Neural cell (in vitro differentiated cells): ENCODE data around the gene PCOLCE2.

ENCODE experiments used
- EP300 ChIP-seq: fragments of 450-650 bp; conservative IDR thresholded peaks from 2 replicates; pipeline ENCODE4 v1.6.1; 2014; ENCODE audit warnings: antibody characterized with exemption, mild to moderate bottlenecking, moderate library complexity; ENCODE audit not compliant: poor library complexity, severe bottlenecking
- EZH2 ChIP-seq: fragments of 200-600, 300-800 bp; shearing (Covaris generic), sonication (generic); IDR thresholded peaks from 2 replicates; pipeline ENCODE4 v1.6.1; 2014; ENCODE audit warnings: antibody characterized with exemption, low read length, borderline replicate concordance, mild to moderate bottlenecking; ENCODE audit not compliant: insufficient read depth, poor library complexity, severe bottlenecking
- MXI1 ChIP-seq: fragments of 450-650 bp; conservative IDR thresholded peaks from 2 replicates; pipeline ENCODE4 v1.6.1; 2014; ENCODE audit warnings: antibody characterized with exemption, mild to moderate bottlenecking; ENCODE audit not compliant: poor library complexity, severe bottlenecking
- POLR2AphosphoS5 ChIP-seq: IDR thresholded peaks from 2 replicates; pipeline ENCODE4 v1.6.1; 2012
- RAD21 ChIP-seq: fragments of 450-650 bp; conservative IDR thresholded peaks from 2 replicates; pipeline ENCODE4 v1.6.1; 2014; ENCODE audit warnings: antibody characterized with exemption, mild to moderate bottlenecking, moderate library complexity
- SMC3 ChIP-seq: fragments of 450-650 bp; conservative IDR thresholded peaks from 2 replicates; pipeline ENCODE4 v1.6.1; 2014; ENCODE audit warnings: antibody characterized with exemption, mild to moderate bottlenecking, moderate library complexity; ENCODE audit not compliant: poor library complexity
- TAF1 ChIP-seq: IDR thresholded peaks from 2 replicates; pipeline ENCODE4 v1.6.1; 2012; ENCODE audit warnings: low read depth
- TF ChIP-seq, protein P1 (sequence below): fragments of 450-650 bp; IDR thresholded peaks from 2 replicates; pipeline ENCODE4 v1.5.1; 2014; ENCODE audit warnings: antibody characterized with exemption, mild to moderate bottlenecking, moderate library complexity; ENCODE audit not compliant: poor library complexity, severe bottlenecking
- TF ChIP-seq, protein P2 (sequence below): IDR thresholded peaks from 2 replicates; pipeline ENCODE4 v1.6.1; 2012; ENCODE audit warnings: borderline replicate concordance

DNA sequence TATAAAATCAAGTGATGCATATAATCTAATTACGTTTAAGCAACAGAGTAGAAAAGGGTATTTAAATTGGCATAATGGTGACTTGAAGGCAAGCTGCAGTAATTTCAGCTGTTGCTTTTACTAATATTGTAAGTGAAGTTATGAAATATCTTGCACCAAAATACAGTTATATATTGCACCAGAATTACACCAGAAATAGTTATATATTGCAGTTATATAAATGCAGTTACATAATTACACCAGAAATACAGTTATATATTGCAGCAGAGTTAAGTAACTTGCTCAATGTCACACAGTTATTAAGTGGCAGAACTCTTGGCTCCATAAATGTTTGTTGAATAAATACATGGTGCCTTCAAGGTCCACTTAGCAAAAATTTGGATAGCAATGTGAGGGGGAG is 51.4 kb downstream of the PCOLCE2 start:
- TF ChIP-seq, protein P1, sequence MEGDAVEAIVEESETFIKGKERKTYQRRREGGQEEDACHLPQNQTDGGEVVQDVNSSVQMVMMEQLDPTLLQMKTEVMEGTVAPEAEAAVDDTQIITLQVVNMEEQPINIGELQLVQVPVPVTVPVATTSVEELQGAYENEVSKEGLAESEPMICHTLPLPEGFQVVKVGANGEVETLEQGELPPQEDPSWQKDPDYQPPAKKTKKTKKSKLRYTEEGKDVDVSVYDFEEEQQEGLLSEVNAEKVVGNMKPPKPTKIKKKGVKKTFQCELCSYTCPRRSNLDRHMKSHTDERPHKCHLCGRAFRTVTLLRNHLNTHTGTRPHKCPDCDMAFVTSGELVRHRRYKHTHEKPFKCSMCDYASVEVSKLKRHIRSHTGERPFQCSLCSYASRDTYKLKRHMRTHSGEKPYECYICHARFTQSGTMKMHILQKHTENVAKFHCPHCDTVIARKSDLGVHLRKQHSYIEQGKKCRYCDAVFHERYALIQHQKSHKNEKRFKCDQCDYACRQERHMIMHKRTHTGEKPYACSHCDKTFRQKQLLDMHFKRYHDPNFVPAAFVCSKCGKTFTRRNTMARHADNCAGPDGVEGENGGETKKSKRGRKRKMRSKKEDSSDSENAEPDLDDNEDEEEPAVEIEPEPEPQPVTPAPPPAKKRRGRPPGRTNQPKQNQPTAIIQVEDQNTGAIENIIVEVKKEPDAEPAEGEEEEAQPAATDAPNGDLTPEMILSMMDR = no peak
- TF ChIP-seq, protein P2, sequence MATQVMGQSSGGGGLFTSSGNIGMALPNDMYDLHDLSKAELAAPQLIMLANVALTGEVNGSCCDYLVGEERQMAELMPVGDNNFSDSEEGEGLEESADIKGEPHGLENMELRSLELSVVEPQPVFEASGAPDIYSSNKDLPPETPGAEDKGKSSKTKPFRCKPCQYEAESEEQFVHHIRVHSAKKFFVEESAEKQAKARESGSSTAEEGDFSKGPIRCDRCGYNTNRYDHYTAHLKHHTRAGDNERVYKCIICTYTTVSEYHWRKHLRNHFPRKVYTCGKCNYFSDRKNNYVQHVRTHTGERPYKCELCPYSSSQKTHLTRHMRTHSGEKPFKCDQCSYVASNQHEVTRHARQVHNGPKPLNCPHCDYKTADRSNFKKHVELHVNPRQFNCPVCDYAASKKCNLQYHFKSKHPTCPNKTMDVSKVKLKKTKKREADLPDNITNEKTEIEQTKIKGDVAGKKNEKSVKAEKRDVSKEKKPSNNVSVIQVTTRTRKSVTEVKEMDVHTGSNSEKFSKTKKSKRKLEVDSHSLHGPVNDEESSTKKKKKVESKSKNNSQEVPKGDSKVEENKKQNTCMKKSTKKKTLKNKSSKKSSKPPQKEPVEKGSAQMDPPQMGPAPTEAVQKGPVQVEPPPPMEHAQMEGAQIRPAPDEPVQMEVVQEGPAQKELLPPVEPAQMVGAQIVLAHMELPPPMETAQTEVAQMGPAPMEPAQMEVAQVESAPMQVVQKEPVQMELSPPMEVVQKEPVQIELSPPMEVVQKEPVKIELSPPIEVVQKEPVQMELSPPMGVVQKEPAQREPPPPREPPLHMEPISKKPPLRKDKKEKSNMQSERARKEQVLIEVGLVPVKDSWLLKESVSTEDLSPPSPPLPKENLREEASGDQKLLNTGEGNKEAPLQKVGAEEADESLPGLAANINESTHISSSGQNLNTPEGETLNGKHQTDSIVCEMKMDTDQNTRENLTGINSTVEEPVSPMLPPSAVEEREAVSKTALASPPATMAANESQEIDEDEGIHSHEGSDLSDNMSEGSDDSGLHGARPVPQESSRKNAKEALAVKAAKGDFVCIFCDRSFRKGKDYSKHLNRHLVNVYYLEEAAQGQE = no peak
- TF ChIP-seq EP300 = no peak
- TF ChIP-seq EZH2 = no peak
- TF ChIP-seq POLR2AphosphoS5 = no peak
- no peak for TF ChIP-seq TAF1
- TF ChIP-seq RAD21 = no peak
- TF ChIP-seq MXI1 = no peak
- TF ChIP-seq SMC3 = no peak
